Natural killer cell (primary cell): ENCODE results near the gene WASHC4. TPM values are rescaled to one million over a fixed set of nuclear protein-coding genes. Genes with fewer than 3 reads are reported as not detected.

Experiments
- ATAC-seq, 3 donors: fragments of 150-1000 bp in 2 of 3; fragments of 200-7000 bp in 1 of 3; cut with Tn5 transposase; 1 replicate in 1 of 3; 2 replicates in 2 of 3; pipeline ENCODE4 v1.10.0; 2021; ENCODE audit warnings: mild to moderate bottlenecking in 2 of 3, moderate library complexity in 2 of 3
- DNase-seq, 2 donors: peaks; one replicate each; pipeline versions ENCODE4 v3.0.0 to v3.0.0-alpha.2; 2013 to 2021; ENCODE audit warnings: mixed read lengths in 1 of 2
- H3K27ac ChIP-seq: one replicate; pipeline ENCODE4 v1.5.1; 2013; ENCODE audit warnings: mild to moderate bottlenecking, low read length
- H3K27me3 ChIP-seq: one replicate; pipeline ENCODE4 v1.6.1; 2013; ENCODE audit warnings: low read length; ENCODE audit not compliant: control insufficient read depth, insufficient read depth
- H3K36me3 ChIP-seq: one replicate; pipeline ENCODE4 v1.6.1; 2013; ENCODE audit warnings: low read length; ENCODE audit not compliant: control insufficient read depth, insufficient read depth
- H3K4me1 ChIP-seq: one replicate; pipeline ENCODE4 v1.6.1; 2013; ENCODE audit warnings: low read length; ENCODE audit not compliant: control insufficient read depth, insufficient read depth
- H3K4me3 ChIP-seq: one replicate; pipeline ENCODE4 v1.5.1; 2013; ENCODE audit warnings: low read length
- H3K9me3 ChIP-seq: one replicate; pipeline ENCODE4 v1.6.1; 2013; ENCODE audit warnings: low read length; ENCODE audit not compliant: control insufficient read depth, insufficient read depth
- H3K27ac Mint-ChIP-seq, 2 donors: one replicate each; pipeline ENCODE4 v1.8.0; 2022; ENCODE audit warnings: mild to moderate bottlenecking in 2 of 2, mixed read lengths in 2 of 2, moderate library complexity in 1 of 2
- H3K27me3 Mint-ChIP-seq, 2 donors: one replicate each; pipeline ENCODE4 v1.8.0; 2022; ENCODE audit warnings: low read depth in 2 of 2, mixed read lengths in 2 of 2
- H3K36me3 Mint-ChIP-seq: one replicate; pipeline ENCODE4 v1.8.0; 2022; ENCODE audit warnings: mixed read lengths
- H3K4me1 Mint-ChIP-seq, 2 donors: one replicate each; pipeline ENCODE4 v1.8.0; 2022; ENCODE audit warnings: mixed read lengths in 2 of 2
- H3K4me3 Mint-ChIP-seq: one replicate; pipeline ENCODE4 v1.8.0; 2022; ENCODE audit warnings: mild to moderate bottlenecking, moderate library complexity, mixed read lengths
- H3K9me3 Mint-ChIP-seq, 2 donors: one replicate each; pipeline ENCODE4 v1.8.0; 2022; ENCODE audit warnings: mixed read lengths in 2 of 2
- WGBS: methylation state at CpG from one replicate; pipeline ENCODE4 v1.1.7; 2013; ENCODE audit warnings: missing lambda C conversion rate; ENCODE audit not compliant: insufficient coverage; 5-methylcytosine and 5-hydroxymethylcytosine counted together
- intact Hi-C: fragments of 100-400 bp; cut with micrococcal nuclease; formaldehyde crosslinking; loops from one replicate; pipeline ENCODE4 v1.14.2; 2022
- total RNA-seq, 4 donors: library from RNA; stranded (reverse); fragments of 120-200 nt in 1 of 4; gene quantifications; one replicate each; pipeline versions ENCODE4 v1.2.3 to v1.2.4, GENCODE V29; 2013 to 2022
- TF ChIP-seq, protein P1 (sequence below): fragments of 200-600 bp; IDR thresholded peaks from one replicate; pipeline ENCODE4 v1.8.0; 2022; ENCODE audit warnings: antibody characterized with exemption

Gene WASHC4
- total RNA-seq, 3 donors from 2014 or later (not counting 1 experiment from before 2014, with no cell fraction given): 34.2 to 40.9 (median 35.7) TPM

DNA sequence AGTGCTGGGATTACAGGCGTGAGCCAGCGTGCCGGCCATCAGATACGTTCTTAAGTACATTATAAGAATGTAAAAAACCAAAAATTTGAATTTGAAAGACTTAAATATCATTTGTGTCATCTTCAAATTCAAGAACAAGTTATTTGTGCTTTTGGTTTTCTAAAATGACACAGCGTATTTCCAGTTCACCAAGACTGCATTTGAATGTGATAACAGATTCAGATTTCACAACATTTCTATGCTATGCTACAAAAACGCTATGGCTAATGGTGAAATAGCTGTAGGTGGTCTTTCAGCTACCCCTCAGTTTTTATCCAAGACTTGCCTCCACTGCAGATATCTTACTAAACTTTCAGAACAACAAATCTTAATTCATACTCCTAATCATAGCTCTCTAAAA is 81.8 kb downstream of the WASHC4 start:
- H3K27ac ChIP-seq: no peak overlapping the region
- no peaks in the 10 kb centered on the region for H3K4me1 ChIP-seq
- DNase-seq (no peak), ATAC-seq (no peak)
- Mint-ChIP-seq H3K36me3 (peaks cover 26% of the 10 kb centered on the region), H3K4me1 (peaks cover 0 to 6% of the 10 kb centered on the region in 2 donors), H3K9me3 (no peaks in the 10 kb centered on the region), H3K4me3 (no peak overlapping the region), H3K27me3 (no peaks in the 10 kb centered on the region), H3K27ac (no peak overlapping the region)
- intact Hi-C loops: no loop called here
- no peaks in the 10 kb centered on the region for H3K9me3 ChIP-seq
- peaks cover 78% of the 10 kb centered on the region for H3K36me3 ChIP-seq
- H3K27me3 ChIP-seq: no peaks in the 10 kb centered on the region
- TF ChIP-seq, protein P1, sequence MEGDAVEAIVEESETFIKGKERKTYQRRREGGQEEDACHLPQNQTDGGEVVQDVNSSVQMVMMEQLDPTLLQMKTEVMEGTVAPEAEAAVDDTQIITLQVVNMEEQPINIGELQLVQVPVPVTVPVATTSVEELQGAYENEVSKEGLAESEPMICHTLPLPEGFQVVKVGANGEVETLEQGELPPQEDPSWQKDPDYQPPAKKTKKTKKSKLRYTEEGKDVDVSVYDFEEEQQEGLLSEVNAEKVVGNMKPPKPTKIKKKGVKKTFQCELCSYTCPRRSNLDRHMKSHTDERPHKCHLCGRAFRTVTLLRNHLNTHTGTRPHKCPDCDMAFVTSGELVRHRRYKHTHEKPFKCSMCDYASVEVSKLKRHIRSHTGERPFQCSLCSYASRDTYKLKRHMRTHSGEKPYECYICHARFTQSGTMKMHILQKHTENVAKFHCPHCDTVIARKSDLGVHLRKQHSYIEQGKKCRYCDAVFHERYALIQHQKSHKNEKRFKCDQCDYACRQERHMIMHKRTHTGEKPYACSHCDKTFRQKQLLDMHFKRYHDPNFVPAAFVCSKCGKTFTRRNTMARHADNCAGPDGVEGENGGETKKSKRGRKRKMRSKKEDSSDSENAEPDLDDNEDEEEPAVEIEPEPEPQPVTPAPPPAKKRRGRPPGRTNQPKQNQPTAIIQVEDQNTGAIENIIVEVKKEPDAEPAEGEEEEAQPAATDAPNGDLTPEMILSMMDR: no peak
- 98% methylated on average over 4 of the region's 6 CpGs for WGBS
- no peak overlapping the region for H3K4me3 ChIP-seq

DNA sequence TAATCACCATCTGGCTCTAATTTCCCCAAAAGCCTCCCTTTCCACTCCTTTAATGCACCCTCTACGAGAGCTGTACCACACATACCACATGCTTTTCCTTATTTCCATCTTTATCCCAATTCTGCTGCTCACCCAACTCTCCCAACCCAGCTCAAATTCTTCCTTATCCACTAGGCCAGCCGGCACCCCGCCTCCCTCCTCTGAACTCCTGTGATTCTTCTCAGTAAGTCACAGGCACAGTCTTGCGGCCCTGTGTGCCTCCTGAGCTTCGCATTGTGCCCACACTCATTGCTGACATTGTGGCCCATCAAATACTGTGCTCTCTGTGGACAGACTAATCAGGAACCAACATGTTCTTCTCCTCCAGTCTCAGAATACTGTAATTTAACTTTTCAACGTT is 83.0 kb downstream of the WASHC4 start:
- H3K4me3 Mint-ChIP-seq: no peak overlapping the region
- 98% methylated on average over 5 of the region's 6 CpGs for WGBS
- H3K4me1 Mint-ChIP-seq: peaks cover 0 to 6% of the 10 kb centered on the region in 2 donors
- peaks cover 23% of the 10 kb centered on the region for H3K36me3 Mint-ChIP-seq
- no peaks in the 10 kb centered on the region for H3K4me1 ChIP-seq
- ATAC-seq: no peak
- H3K36me3 ChIP-seq: peaks cover 74% of the 10 kb centered on the region
- intact Hi-C loops: no loop called here
- H3K9me3 Mint-ChIP-seq: no peaks in the 10 kb centered on the region
- H3K27ac Mint-ChIP-seq: peak overlapping the region; percentile 12 to 16
- no peak overlapping the region for H3K4me3 ChIP-seq
- no peak for DNase-seq
- no peak overlapping the region for H3K27ac ChIP-seq
- H3K27me3 Mint-ChIP-seq: no peaks in the 10 kb centered on the region
- no peaks in the 10 kb centered on the region for H3K9me3 ChIP-seq
- no peaks in the 10 kb centered on the region for H3K27me3 ChIP-seq
- TF ChIP-seq, protein P1: no peak

DNA sequence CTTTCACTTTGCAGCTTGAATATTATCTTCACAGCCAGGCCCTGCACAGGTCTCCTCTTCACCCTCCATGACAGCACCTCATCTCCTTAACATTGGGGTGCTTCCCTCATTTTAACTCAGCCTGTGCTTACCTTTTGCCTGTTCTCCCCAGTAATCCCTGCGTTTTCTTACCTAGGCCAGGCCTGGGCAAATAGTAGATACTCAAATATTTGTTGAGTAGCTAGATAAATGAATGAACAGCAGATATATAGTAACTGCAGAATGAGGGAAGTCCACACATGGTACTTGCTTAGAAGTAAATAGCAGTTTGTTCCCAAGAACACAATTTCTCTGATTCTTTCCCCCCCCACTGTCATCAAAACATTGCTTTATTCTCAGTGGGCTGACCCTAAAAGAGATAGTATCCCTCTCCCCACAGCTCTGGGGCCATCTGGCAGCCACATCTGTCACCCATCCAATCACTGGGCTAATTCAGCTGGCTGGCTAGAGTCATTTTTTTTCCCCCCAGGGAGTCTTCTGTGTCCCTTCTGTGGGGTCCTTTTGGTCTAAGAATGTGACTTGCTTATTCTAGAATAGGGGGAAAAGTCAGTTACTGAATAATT is 85.2 kb downstream of the WASHC4 start:
- TF ChIP-seq, protein P1: no peak

DNA sequence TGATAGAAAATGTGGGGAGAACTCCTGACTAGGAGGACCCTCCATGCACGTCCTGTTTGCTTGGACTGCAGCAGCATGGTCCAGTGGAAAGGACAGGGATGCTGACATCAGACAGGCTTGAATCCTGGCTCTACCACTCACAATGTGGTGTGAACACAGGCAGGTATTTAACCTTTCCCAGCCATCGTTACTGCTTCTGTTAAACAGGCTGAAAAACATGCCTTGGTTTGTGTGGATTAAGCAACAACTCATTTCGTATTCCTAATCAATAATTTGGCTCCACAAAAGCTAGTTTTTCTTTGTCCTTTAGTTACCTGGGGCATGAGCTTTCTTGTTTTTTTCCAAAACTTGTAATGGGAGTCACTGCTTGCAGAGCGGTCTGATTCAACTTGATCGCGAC is 87.4 kb downstream of the WASHC4 start:
- Histone ChIP-seq H3K4me3 (no peak overlapping the region), H3K9me3 (no peaks in the 10 kb centered on the region), H3K36me3 (peaks cover 49% of the 10 kb centered on the region), H3K27me3 (no peaks in the 10 kb centered on the region), H3K27ac (no peak overlapping the region), H3K4me1 (peaks cover 13% of the 10 kb centered on the region)
- peaks cover 16% of the 10 kb centered on the region for H3K36me3 Mint-ChIP-seq
- intact Hi-C loops: no loop called here
- TF ChIP-seq, protein P1: no peak
- no peaks in the 10 kb centered on the region for H3K9me3 Mint-ChIP-seq
- no peak overlapping the region for H3K4me3 Mint-ChIP-seq
- WGBS: 98% methylated on average over 6 of the region's 6 CpGs
- H3K27ac Mint-ChIP-seq: no peak overlapping the region
- ATAC-seq (no peak), DNase-seq (no peak)
- no peaks in the 10 kb centered on the region for H3K27me3 Mint-ChIP-seq
- peaks cover 13 to 21% of the 10 kb centered on the region in 2 donors for H3K4me1 Mint-ChIP-seq

More for the DNA sequence above, 85.2 kb downstream of the WASHC4 start:
- DNase-seq: no peak
- no peak overlapping the region for H3K4me3 Mint-ChIP-seq
- H3K4me1 Mint-ChIP-seq: peaks cover 0 to 6% of the 10 kb centered on the region in 2 donors
- Histone ChIP-seq H3K36me3 (peaks cover 67% of the 10 kb centered on the region), H3K27me3 (no peaks in the 10 kb centered on the region), H3K27ac (no peak overlapping the region), H3K4me3 (no peak overlapping the region), H3K4me1 (no peaks in the 10 kb centered on the region), H3K9me3 (no peaks in the 10 kb centered on the region)
- ATAC-seq: no peak
- peak overlapping the region in 1 of 2 donors; percentile 1 for H3K27ac Mint-ChIP-seq
- H3K9me3 Mint-ChIP-seq: no peaks in the 10 kb centered on the region
- intact Hi-C loops: no loop called here
- 100% methylated on average over 1 of the region's 1 CpG for WGBS
- no peaks in the 10 kb centered on the region for H3K27me3 Mint-ChIP-seq
- H3K36me3 Mint-ChIP-seq: peaks cover 23% of the 10 kb centered on the region
